Activated CD4-positive, alpha-beta T cell treated with anti-CD3 and anti-CD28 coated beads for 36 hours (primary cell): ENCODE data around the gene GARRE1. TPM values are rescaled to one million over a fixed set of nuclear protein-coding genes. Genes with fewer than 3 reads are reported as not detected.

ENCODE experiments used
- ATAC-seq: fragments of 200-7000 bp; cut with Tn5 transposase; one replicate; pipeline ENCODE4 v1.10.0; 2021; ENCODE audit warnings: mild to moderate bottlenecking, moderate library complexity
- CTCF ChIA-PET: fragments of 350-600 bp; sonication (Branson Sonifier 250); formaldehyde crosslinking; loops from one replicate; lab custom pipeline; 2021; ENCODE audit warnings: antibody characterized with exemption; lab: Charles Lee
- POLR2A ChIA-PET: fragments of 350-600 bp; sonication (Branson Sonifier 250); formaldehyde crosslinking; loops from one replicate; lab custom pipeline; 2021; ENCODE audit warnings: antibody characterized with exemption, inconsistent platforms; lab: Charles Lee
- DNase-seq: peaks from one replicate; pipeline ENCODE4 v3.0.0-alpha.2; 2020
- H3K27ac Mint-ChIP-seq: one replicate; pipeline ENCODE4 v1.8.0; 2021; ENCODE audit warnings: mixed read lengths
- H3K27me3 Mint-ChIP-seq: one replicate; pipeline ENCODE4 v1.8.0; 2021; ENCODE audit warnings: mixed read lengths
- H3K36me3 Mint-ChIP-seq: one replicate; pipeline ENCODE4 v1.8.0; 2021; ENCODE audit warnings: low read depth, mixed read lengths
- H3K4me1 Mint-ChIP-seq: one replicate; pipeline ENCODE4 v1.8.0; 2021; ENCODE audit warnings: mixed read lengths
- H3K4me3 Mint-ChIP-seq: one replicate; pipeline ENCODE4 v1.8.0; 2021; ENCODE audit warnings: mild to moderate bottlenecking, moderate library complexity, mixed read lengths
- H3K9me3 Mint-ChIP-seq: one replicate; pipeline ENCODE4 v1.8.0; 2021; ENCODE audit warnings: low read depth, mixed read lengths
- intact Hi-C, 2 experiments: fragments of 100-400 bp; cut with DNase I in 1 of 2; cut with micrococcal nuclease in 1 of 2; formaldehyde crosslinking; loops; one replicate each; pipeline versions ENCODE4 v1.14.2 to v1.15.1; 2022 to 2024; cut with DNase I, micrococcal nuclease
- total RNA-seq, 2 experiments: library from RNA; stranded (reverse); gene quantifications; one replicate each; pipeline ENCODE4 v1.2.3, GENCODE V29; 2021

Gene GARRE1
- total RNA-seq, 2 experiments from 2014 or later, result 14.6 to 16.1 TPM

- Mint-ChIP-seq H3K36me3 (peaks cover 54% of the 10 kb centered on the region), H3K9me3 (no peaks in the 10 kb centered on the region), H3K4me3 (peak overlapping the region; percentile 15), H3K4me1 (peaks cover 46% of the 10 kb centered on the region), H3K27ac (peak overlapping the region; percentile 87), H3K27me3 (no peaks in the 10 kb centered on the region)
- intact Hi-C loops, result loop anchor here (1.0 to 2.0 kb wide), 4 partner anchors 15 to 84 kb away; partner anchors contain the start of gene LSM14A (in 1 of the 2)
- peak; percentile 84 for DNase-seq
- CTCF ChIA-PET, result interaction anchor here (0.6 to 1.7 kb wide), 7 partner anchors 13 to 1442 kb away, joined by 3 to 7 read pairs (median 4); no protein-coding TSS in a partner anchor
- ATAC-seq, result peak; percentile 93
- POLR2A ChIA-PET, result interaction anchor here (0.7 kb wide), 1 partner anchor 169 kb away, joined by 3 read pairs; no protein-coding TSS in a partner anchor
Observed at GRCh38 chr19:34217952-34218817, 36.2 kb upstream of the GARRE1 start.

DNA sequence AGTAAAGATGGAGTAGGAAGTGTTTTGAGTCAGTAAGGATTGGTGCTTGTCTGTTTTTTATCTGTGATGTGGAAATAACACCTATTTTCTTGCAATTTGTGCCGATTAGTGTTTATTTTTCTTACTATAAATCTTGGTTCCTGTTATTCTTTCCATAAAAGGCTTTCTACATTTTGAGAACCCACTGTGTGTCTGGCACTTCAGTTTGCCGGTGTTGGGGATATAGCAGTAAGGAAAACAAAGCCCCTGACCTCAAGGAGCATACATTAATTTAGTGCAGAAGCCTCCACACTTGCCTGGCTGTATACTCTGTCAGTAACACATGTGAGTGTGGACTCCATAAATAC is 35.6 kb upstream of the GARRE1 start:
- DNase-seq (no peak), ATAC-seq (no peak)
- Mint-ChIP-seq H3K27ac (peak overlapping the region; percentile 87), H3K4me3 (peak overlapping the region; percentile 15), H3K9me3 (no peaks in the 10 kb centered on the region), H3K4me1 (peaks cover 52% of the 10 kb centered on the region), H3K36me3 (peaks cover 60% of the 10 kb centered on the region), H3K27me3 (no peaks in the 10 kb centered on the region)
- CTCF ChIA-PET, result interaction anchor here (0.6 to 2.5 kb wide), 10 partner anchors 14 to 177 kb away, joined by 3 to 12 read pairs (median 4); no protein-coding TSS in a partner anchor
- POLR2A ChIA-PET, result no interaction called here
- intact Hi-C loops, result loop anchor here (1.0 to 2.0 kb wide), 4 partner anchors 14 to 84 kb away; partner anchors contain the start of gene LSM14A (in 1 of the 2)

DNA sequence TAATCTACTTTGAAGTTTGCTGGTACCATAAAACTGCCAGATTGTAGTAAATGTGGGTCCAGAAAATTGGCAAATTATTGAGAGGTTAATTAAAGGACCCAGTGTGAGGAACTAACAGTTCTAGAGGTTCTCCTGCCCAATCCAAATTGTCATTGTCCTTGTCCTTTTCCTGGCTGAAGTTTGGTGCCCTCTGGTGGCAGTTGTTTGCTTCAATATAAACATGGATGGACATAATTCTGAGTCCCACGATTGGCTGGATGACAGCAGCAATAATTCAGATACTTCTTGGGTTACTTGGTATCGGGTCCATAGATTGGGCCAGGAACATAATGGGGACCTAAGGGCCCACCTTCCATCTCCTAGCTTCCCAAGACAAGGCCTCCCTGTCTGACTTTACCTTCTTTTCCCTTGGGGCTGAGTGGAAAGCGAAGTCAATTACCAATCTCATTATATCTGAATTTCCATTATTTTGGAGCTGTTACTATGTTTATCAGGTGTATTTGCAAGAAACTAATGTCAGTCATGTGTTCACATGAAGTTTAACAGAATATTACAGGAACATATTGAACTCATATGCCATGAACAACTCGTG is 33.8 kb upstream of the GARRE1 start:
- Mint-ChIP-seq H3K27ac (no peak overlapping the region), H3K27me3 (no peaks in the 10 kb centered on the region), H3K4me1 (peaks cover 59% of the 10 kb centered on the region), H3K36me3 (peaks cover 69% of the 10 kb centered on the region), H3K9me3 (no peaks in the 10 kb centered on the region), H3K4me3 (no peak overlapping the region)
- POLR2A ChIA-PET, result no interaction called here
- peak; percentile 81 for DNase-seq
- no peak for ATAC-seq
- CTCF ChIA-PET, result interaction anchor here (0.5 to 2.5 kb wide), 15 partner anchors 8 to 443 kb away, joined by 3 to 12 read pairs (median 3); partner anchors contain the start of gene LSM14A
- intact Hi-C loops, result loop anchor here in 1 of 2 experiments (5.0 kb wide), 1 partner anchor 98 kb away; no protein-coding TSS in a partner anchor

- H3K27me3 Mint-ChIP-seq, result no peaks in the 10 kb centered on the region
- DNase-seq (no peak), ATAC-seq (no peak)
- CTCF ChIA-PET, result interaction anchor here (0.8 to 1.8 kb wide), 10 partner anchors 11 to 180 kb away, joined by 3 to 10 read pairs (median 3); no protein-coding TSS in a partner anchor
- H3K9me3 Mint-ChIP-seq, result no peaks in the 10 kb centered on the region
- H3K4me3 Mint-ChIP-seq, result no peak overlapping the region
- POLR2A ChIA-PET, result no interaction called here
- peaks cover 76% of the 10 kb centered on the region for H3K36me3 Mint-ChIP-seq
- intact Hi-C loops, result loop anchor here in 1 of 2 experiments (5.0 kb wide), 1 partner anchor 100 kb away; no protein-coding TSS in a partner anchor
- peaks cover 64% of the 10 kb centered on the region for H3K4me1 Mint-ChIP-seq
- no peak overlapping the region for H3K27ac Mint-ChIP-seq
Observed at GRCh38 chr19:34222386-34222785, 32.0 kb upstream of the GARRE1 start.

DNA sequence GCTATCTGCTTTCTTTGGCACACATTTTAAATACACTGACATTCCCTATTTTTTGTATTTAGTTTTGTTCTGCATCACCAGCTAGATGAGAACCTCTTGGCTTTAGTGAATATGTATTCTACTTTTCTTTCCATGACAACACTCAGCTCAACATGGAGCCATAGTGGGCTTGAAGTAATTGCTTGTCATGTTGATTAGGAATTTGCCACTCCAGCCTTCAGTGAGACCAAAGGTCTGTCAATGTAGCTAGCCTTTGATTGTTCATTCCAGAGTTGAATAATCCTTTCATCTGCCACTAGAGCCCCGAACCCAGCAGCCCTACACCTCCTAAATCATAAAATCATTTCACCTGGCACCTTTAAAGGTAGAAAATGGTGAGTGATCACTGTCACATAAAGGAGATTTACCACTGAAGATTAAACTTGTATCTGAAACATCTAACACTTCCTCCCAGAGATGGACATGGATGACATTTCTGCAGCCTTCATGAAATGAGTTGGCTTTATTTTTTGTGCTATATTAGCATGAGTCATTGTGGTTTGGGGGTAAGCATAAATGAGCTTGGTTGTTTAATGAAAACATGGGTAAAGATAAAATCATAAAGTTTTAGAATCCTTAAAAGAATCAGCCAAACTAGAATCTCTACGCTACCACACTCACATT is 29.2 kb upstream of the GARRE1 start:
- Mint-ChIP-seq H3K4me1 (peaks cover 54% of the 10 kb centered on the region), H3K27ac (peak overlapping the region; percentile 48), H3K4me3 (no peak overlapping the region), H3K36me3 (peaks cover 80% of the 10 kb centered on the region), H3K9me3 (no peaks in the 10 kb centered on the region), H3K27me3 (no peaks in the 10 kb centered on the region)
- POLR2A ChIA-PET, result no interaction called here
- DNase-seq (no peak), ATAC-seq (no peak)
- CTCF ChIA-PET, result interaction anchor here (0.6 to 1.7 kb wide), 11 partner anchors 16 to 448 kb away, joined by 3 to 6 read pairs (median 3); no protein-coding TSS in a partner anchor
- intact Hi-C loops, result loop anchor here in 1 of 2 experiments (5.0 kb wide), 1 partner anchor 103 kb away; no protein-coding TSS in a partner anchor

- ATAC-seq (no peak), DNase-seq (no peak)
- H3K4me3 Mint-ChIP-seq, result no peak overlapping the region
- ChIA-PET POLR2A (no interaction called here), CTCF (interaction anchor here (0.6 to 1.4 kb wide), 8 partner anchors 28 to 448 kb away, joined by 3 to 6 read pairs (median 3); no protein-coding TSS in a partner anchor)
- H3K27ac Mint-ChIP-seq, result peak overlapping the region; percentile 48
- H3K9me3 Mint-ChIP-seq, result no peaks in the 10 kb centered on the region
- intact Hi-C loops, result no loop called here
- peaks cover 76% of the 10 kb centered on the region for H3K36me3 Mint-ChIP-seq
- H3K4me1 Mint-ChIP-seq, result peaks cover 50% of the 10 kb centered on the region
- no peaks in the 10 kb centered on the region for H3K27me3 Mint-ChIP-seq
Observed at GRCh38 chr19:34225659-34226015, 28.7 kb upstream of the GARRE1 start.

DNA sequence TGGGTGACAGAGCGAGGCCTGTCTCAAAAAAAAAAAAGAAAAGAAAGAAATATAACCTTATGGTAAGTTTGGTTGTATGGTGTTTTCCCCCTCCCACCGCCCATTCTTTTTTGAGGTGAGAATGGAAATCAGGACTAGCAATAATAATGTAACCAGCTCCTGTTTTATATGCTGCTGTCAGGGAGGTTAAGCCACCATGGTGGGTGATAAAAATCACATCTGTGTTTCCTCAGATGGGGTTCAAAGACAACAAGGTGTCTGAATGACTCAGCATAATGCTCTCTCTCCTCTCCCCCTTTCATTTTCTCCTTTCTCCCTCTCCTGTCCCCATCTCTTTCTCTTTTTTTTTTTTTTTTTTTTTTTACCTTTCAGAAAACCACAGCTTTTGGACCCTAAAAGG is 28.3 kb upstream of the GARRE1 start:
- DNase-seq, result peak; percentile 51
- Mint-ChIP-seq H3K27me3 (no peaks in the 10 kb centered on the region), H3K9me3 (no peaks in the 10 kb centered on the region), H3K4me1 (peaks cover 51% of the 10 kb centered on the region), H3K4me3 (no peak overlapping the region), H3K36me3 (peaks cover 74% of the 10 kb centered on the region), H3K27ac (peak overlapping the region; percentile 47)
- peak; percentile 74 for ATAC-seq
- CTCF ChIA-PET, result interaction anchor here (0.6 to 1.4 kb wide), 7 partner anchors 27 to 448 kb away, joined by 3 to 6 read pairs (median 3); no protein-coding TSS in a partner anchor
- POLR2A ChIA-PET, result interaction anchor here (0.7 kb wide), 2 partner anchors 46 to 114 kb away, joined by 4 to 5 read pairs; no protein-coding TSS in a partner anchor
- intact Hi-C loops, result no loop called here

- H3K27ac Mint-ChIP-seq, result no peak overlapping the region
- ChIA-PET CTCF (interaction anchor here (0.7 to 1.7 kb wide), 3 partner anchors 21 to 450 kb away, joined by 3 to 5 read pairs (median 4); no protein-coding TSS in a partner anchor), POLR2A (no interaction called here)
- no peak for DNase-seq
- intact Hi-C loops, result no loop called here
- H3K4me3 Mint-ChIP-seq, result no peak overlapping the region
- H3K36me3 Mint-ChIP-seq, result peaks cover 59% of the 10 kb centered on the region
- peaks cover 67% of the 10 kb centered on the region for H3K4me1 Mint-ChIP-seq
- no peaks in the 10 kb centered on the region for H3K9me3 Mint-ChIP-seq
- no peaks in the 10 kb centered on the region for H3K27me3 Mint-ChIP-seq
- ATAC-seq, result no peak
Observed at GRCh38 chr19:34228347-34228746, 26.0 kb upstream of the GARRE1 start.

GRCh38 chr19:34228762-34229161 is 25.6 kb upstream of the GARRE1 start:
- H3K4me1 Mint-ChIP-seq, result peaks cover 63% of the 10 kb centered on the region
- H3K27ac Mint-ChIP-seq, result no peak overlapping the region
- H3K9me3 Mint-ChIP-seq, result no peaks in the 10 kb centered on the region
- intact Hi-C loops, result no loop called here
- H3K36me3 Mint-ChIP-seq, result peaks cover 55% of the 10 kb centered on the region
- no peaks in the 10 kb centered on the region for H3K27me3 Mint-ChIP-seq
- ChIA-PET CTCF (interaction anchor here (0.7 to 1.7 kb wide), 3 partner anchors 20 to 450 kb away, joined by 3 to 5 read pairs (median 4); no protein-coding TSS in a partner anchor), POLR2A (no interaction called here)
- DNase-seq (no peak), ATAC-seq (no peak)
- no peak overlapping the region for H3K4me3 Mint-ChIP-seq

GRCh38 chr19:34229721-34230120 is 24.6 kb upstream of the GARRE1 start:
- H3K36me3 Mint-ChIP-seq, result peaks cover 45% of the 10 kb centered on the region
- no peaks in the 10 kb centered on the region for H3K9me3 Mint-ChIP-seq
- peaks cover 55% of the 10 kb centered on the region for H3K4me1 Mint-ChIP-seq
- no peaks in the 10 kb centered on the region for H3K27me3 Mint-ChIP-seq
- intact Hi-C loops, result loop anchor here (5.0 kb wide), 1 partner anchor 118 kb away; no protein-coding TSS in a partner anchor
- DNase-seq, result peak; percentile 45
- H3K27ac Mint-ChIP-seq, result peak overlapping the region; percentile 31
- peak; percentile 34 for ATAC-seq
- CTCF ChIA-PET, result interaction anchor here (1.3 kb wide), 1 partner anchor 19 kb away, joined by 4 read pairs; no protein-coding TSS in a partner anchor
- POLR2A ChIA-PET, result no interaction called here
- no peak overlapping the region for H3K4me3 Mint-ChIP-seq
